ENCODE results near the gene CTCFL.

Gene CTCFL

GRCh38 chr20:57527728-57528127 lies 2.8 kb upstream of the CTCFL start:
- TF ChIP-seq POLR2AphosphoS5 (IDR thresholded peaks at IDR 0.05; ENCODE audit: low read depth, low read length) (no peak), SIN3A (IDR thresholded peaks at IDR 0.05; ENCODE audit: borderline replicate concordance, insufficient read depth, low read length) (no peak), TAF1 (IDR thresholded peaks at IDR 0.05; ENCODE audit: borderline replicate concordance, insufficient read depth, low read length) (no peak), FOXP2 (optimal IDR thresholded peaks at IDR 0.05; ENCODE audit: borderline replicate concordance, extremely low read depth, extremely low read length, insufficient read depth) (no peak)
- TF ChIP-seq, protein P1, sequence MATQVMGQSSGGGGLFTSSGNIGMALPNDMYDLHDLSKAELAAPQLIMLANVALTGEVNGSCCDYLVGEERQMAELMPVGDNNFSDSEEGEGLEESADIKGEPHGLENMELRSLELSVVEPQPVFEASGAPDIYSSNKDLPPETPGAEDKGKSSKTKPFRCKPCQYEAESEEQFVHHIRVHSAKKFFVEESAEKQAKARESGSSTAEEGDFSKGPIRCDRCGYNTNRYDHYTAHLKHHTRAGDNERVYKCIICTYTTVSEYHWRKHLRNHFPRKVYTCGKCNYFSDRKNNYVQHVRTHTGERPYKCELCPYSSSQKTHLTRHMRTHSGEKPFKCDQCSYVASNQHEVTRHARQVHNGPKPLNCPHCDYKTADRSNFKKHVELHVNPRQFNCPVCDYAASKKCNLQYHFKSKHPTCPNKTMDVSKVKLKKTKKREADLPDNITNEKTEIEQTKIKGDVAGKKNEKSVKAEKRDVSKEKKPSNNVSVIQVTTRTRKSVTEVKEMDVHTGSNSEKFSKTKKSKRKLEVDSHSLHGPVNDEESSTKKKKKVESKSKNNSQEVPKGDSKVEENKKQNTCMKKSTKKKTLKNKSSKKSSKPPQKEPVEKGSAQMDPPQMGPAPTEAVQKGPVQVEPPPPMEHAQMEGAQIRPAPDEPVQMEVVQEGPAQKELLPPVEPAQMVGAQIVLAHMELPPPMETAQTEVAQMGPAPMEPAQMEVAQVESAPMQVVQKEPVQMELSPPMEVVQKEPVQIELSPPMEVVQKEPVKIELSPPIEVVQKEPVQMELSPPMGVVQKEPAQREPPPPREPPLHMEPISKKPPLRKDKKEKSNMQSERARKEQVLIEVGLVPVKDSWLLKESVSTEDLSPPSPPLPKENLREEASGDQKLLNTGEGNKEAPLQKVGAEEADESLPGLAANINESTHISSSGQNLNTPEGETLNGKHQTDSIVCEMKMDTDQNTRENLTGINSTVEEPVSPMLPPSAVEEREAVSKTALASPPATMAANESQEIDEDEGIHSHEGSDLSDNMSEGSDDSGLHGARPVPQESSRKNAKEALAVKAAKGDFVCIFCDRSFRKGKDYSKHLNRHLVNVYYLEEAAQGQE (IDR thresholded peaks at IDR 0.05; ENCODE audit: insufficient read depth in 1 of 2, low read depth in 2 of 2, low read length in 2 of 2), result no peak

DNA sequence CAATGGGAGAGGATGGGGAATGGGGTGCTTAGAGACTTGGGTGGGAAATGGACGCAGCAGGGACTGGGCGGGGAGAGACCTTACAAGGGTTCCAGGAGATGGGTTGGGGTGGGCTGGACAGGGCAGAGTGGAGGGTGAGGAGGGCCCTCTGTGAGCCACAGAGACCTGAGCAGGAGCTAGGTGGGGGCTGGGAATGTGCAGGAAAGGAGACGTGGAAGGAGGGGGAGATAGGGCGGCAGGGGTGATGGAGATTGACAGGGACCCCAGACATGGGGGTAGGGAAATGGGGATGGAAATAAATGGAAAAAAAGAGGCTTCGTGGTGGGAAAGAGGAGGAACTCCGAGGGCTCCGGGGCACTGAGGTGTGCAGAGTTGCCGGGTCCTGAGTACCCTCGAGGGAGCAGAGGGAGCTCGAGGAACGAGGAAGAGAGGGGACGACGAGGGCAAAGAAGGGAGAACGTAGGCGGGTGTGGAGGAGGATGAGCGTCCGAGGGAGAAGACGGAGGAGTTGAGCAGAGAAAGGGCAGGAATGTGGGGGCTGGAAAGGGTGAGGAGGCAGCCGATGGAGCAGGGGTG lies 2.0 kb upstream of the CTCFL start:
- TF ChIP-seq, protein P1 (IDR thresholded peaks at IDR 0.05; ENCODE audit: insufficient read depth in 1 of 2, low read depth in 2 of 2, low read length in 2 of 2), result no peak
- TF ChIP-seq FOXP2 (optimal IDR thresholded peaks at IDR 0.05; ENCODE audit: borderline replicate concordance, extremely low read depth, extremely low read length, insufficient read depth), result no peak
- no peak for TF ChIP-seq SIN3A (IDR thresholded peaks at IDR 0.05; ENCODE audit: borderline replicate concordance, insufficient read depth, low read length)
- TF ChIP-seq TAF1 (IDR thresholded peaks at IDR 0.05; ENCODE audit: borderline replicate concordance, insufficient read depth, low read length), result no peak
- TF ChIP-seq POLR2AphosphoS5 (IDR thresholded peaks at IDR 0.05; ENCODE audit: low read depth, low read length), result no peak

- TF ChIP-seq FOXP2 (optimal IDR thresholded peaks at IDR 0.05; ENCODE audit: borderline replicate concordance, extremely low read depth, extremely low read length, insufficient read depth) (no peak), POLR2AphosphoS5 (IDR thresholded peaks at IDR 0.05; ENCODE audit: low read depth, low read length) (no peak), SIN3A (IDR thresholded peaks at IDR 0.05; ENCODE audit: borderline replicate concordance, insufficient read depth, low read length) (no peak), TAF1 (IDR thresholded peaks at IDR 0.05; ENCODE audit: borderline replicate concordance, insufficient read depth, low read length) (no peak)
- TF ChIP-seq, protein P1 (IDR thresholded peaks at IDR 0.05; ENCODE audit: insufficient read depth in 1 of 2, low read depth in 2 of 2, low read length in 2 of 2), result no peak
These were observed 1.3 kb upstream of the CTCFL start for GRCh38 chr20:57526087-57526884.

GRCh38 chr20:57525328-57526086 lies 567 bp upstream of the CTCFL start:
- TF ChIP-seq SIN3A (IDR thresholded peaks at IDR 0.05; ENCODE audit: borderline replicate concordance, insufficient read depth, low read length), result no peak
- no peak for TF ChIP-seq FOXP2 (optimal IDR thresholded peaks at IDR 0.05; ENCODE audit: borderline replicate concordance, extremely low read depth, extremely low read length, insufficient read depth)
- no peak for TF ChIP-seq POLR2AphosphoS5 (IDR thresholded peaks at IDR 0.05; ENCODE audit: low read depth, low read length)
- TF ChIP-seq TAF1 (IDR thresholded peaks at IDR 0.05; ENCODE audit: borderline replicate concordance, insufficient read depth, low read length), result no peak
- TF ChIP-seq, protein P1 (IDR thresholded peaks at IDR 0.05; ENCODE audit: insufficient read depth in 1 of 2, low read depth in 2 of 2, low read length in 2 of 2), result no peak

Measured in PFSK-1 (cell line).